CD4-positive, alpha-beta T cell (primary cell): ENCODE results near the gene WFIKKN1. TPM values are rescaled to one million over a fixed set of nuclear protein-coding genes. Genes with fewer than 3 reads are reported as not detected.
A peak's percentile ranks its signal among the peaks of the same experiment; 100 is the strongest.

Experiments
- ATAC-seq: fragments of 200-7000 bp; cut with Tn5 transposase; one replicate; pipeline ENCODE4 v1.10.0; 2022; ENCODE audit warnings: mild to moderate bottlenecking; ENCODE audit not compliant: poor library complexity
- CTCF ChIA-PET: fragments of 350-600 bp; sonication (Branson Sonifier 250); formaldehyde crosslinking; loops from one replicate; lab custom pipeline; 2021; ENCODE audit warnings: antibody characterized with exemption, inconsistent platforms; lab: Charles Lee
- POLR2A ChIA-PET: fragments of 350-600 bp; sonication (Branson Sonifier 250); formaldehyde crosslinking; loops from one replicate; lab custom pipeline; 2021; ENCODE audit warnings: antibody characterized with exemption, inconsistent platforms; lab: Charles Lee
- DNase-seq, 14 experiments: peaks; one replicate each; pipeline ENCODE4 v3.0.0-alpha.2; 2013 to 2020; ENCODE audit warnings: mixed read lengths in 2 of 14
- H3K27ac ChIP-seq, 2 donors: one replicate each; pipeline versions ENCODE4 v1.5.1 to v1.7.0; 2013; ENCODE audit warnings: low read length in 2 of 2, low read depth in 1 of 2, mild to moderate bottlenecking in 1 of 2
- H3K27me3 ChIP-seq, 2 experiments: 1 replicate in 1 of 2; 2 replicates in 1 of 2; pipeline versions ENCODE4 v1.6.1 to v1.7.0; 2013; ENCODE audit warnings: low read length in 2 of 2, control low read depth in 1 of 2, mild to moderate bottlenecking in 1 of 2, moderate library complexity in 1 of 2; ENCODE audit not compliant: insufficient read depth in 2 of 2, control insufficient read depth in 1 of 2
- H3K36me3 ChIP-seq: one replicate; pipeline ENCODE4 v1.6.1; 2013; ENCODE audit warnings: low read length, control low read depth; ENCODE audit not compliant: insufficient read depth
- H3K4me1 ChIP-seq: one replicate; pipeline ENCODE4 v1.6.1; 2013; ENCODE audit warnings: low read length, control low read depth; ENCODE audit not compliant: insufficient read depth
- H3K4me3 ChIP-seq: one replicate; pipeline ENCODE4 v1.5.1; 2013; ENCODE audit warnings: mild to moderate bottlenecking, low read length, moderate library complexity
- H3K9me3 ChIP-seq, 2 experiments: 1 replicate in 1 of 2; 2 replicates in 1 of 2; pipeline versions ENCODE4 v1.6.1 to v1.7.0; 2013; ENCODE audit warnings: low read length in 2 of 2, mild to moderate bottlenecking in 2 of 2, control low read depth in 1 of 2, moderate library complexity in 1 of 2; ENCODE audit not compliant: control insufficient read depth in 1 of 2, insufficient read depth in 1 of 2
- H3K27ac Mint-ChIP-seq: one replicate; pipeline ENCODE4 v1.8.0; 2020; ENCODE audit warnings: mixed read lengths
- H3K27me3 Mint-ChIP-seq: one replicate; pipeline ENCODE4 v1.8.0; 2021; ENCODE audit warnings: mixed read lengths
- H3K36me3 Mint-ChIP-seq: one replicate; pipeline ENCODE4 v1.8.0; 2021; ENCODE audit warnings: low read depth, mixed read lengths
- H3K4me1 Mint-ChIP-seq: one replicate; pipeline ENCODE4 v1.8.0; 2021; ENCODE audit warnings: low read depth, mixed read lengths
- H3K4me3 Mint-ChIP-seq: one replicate; pipeline ENCODE4 v1.8.0; 2020; ENCODE audit warnings: mild to moderate bottlenecking, mixed read lengths
- H3K9me3 Mint-ChIP-seq: one replicate; pipeline ENCODE4 v1.8.0; 2020; ENCODE audit warnings: mixed read lengths
- CTCF ChIP-seq: fragments of 200-600 bp; IDR thresholded peaks from one replicate; pipeline ENCODE4 v1.8.0; 2022; ENCODE audit warnings: antibody characterized with exemption, mild to moderate bottlenecking
- intact Hi-C, 2 experiments: fragments of 100-400 bp; cut with DNase I in 1 of 2; cut with micrococcal nuclease in 1 of 2; formaldehyde crosslinking; loops; one replicate each; pipeline versions ENCODE4 v1.15.1 to v1.9.0; 2023 to 2025; cut with DNase I, micrococcal nuclease
- polyA plus RNA-seq, 2 donors: library from polyadenylated mRNA; unstranded; fragments of 120-200 nt; gene quantifications; one replicate each; pipeline ENCODE4 v1.2.1, GENCODE V29; 2013
- total RNA-seq, 174 experiments: library from RNA in 2 of 174; stranded (reverse) in 2 of 174; gene quantifications; one replicate each; pipeline ENCODE4 v1.2.3 and lab custom pipeline; 2021 to 2026

Gene WFIKKN1
- total RNA-seq (under 1 TPM; 0.64 to 0.99 TPM), total RNA-seq (lab: John Stamatoyannopoulos, UW) (0 to 1.7 (median 0.32) reads per million in 172 experiments)
- polyA plus RNA-seq (2013, experiment 1 of 2), result 0.06 TPM
- 0.50 TPM for polyA plus RNA-seq (2013, experiment 2 of 2)

GRCh38 chr16:630815-631405 lies at the start of gene WFIKKN1:
WFIKKN1 (plus strand) TSS chr16:630985; CDS start chr16:631254, 269 bp downstream.
- ChIA-PET POLR2A (no interaction called here), CTCF (no interaction called here)
- no peaks in the 10 kb centered on the region for H3K36me3 Mint-ChIP-seq
- Histone ChIP-seq H3K4me3 (no peak within 1 kb of the TSS), H3K36me3 (peaks cover 7% of the 10 kb centered on the region), H3K9me3 (no peaks in the 10 kb centered on the region), H3K27ac (no peak within 1 kb of the TSS), H3K27me3 (no peaks in the 10 kb centered on the region), H3K4me1 (peaks cover 26% of the 10 kb centered on the region)
- ATAC-seq, result no peak
- no peak for TF ChIP-seq CTCF
- no peak within 1 kb of the TSS for H3K27ac Mint-ChIP-seq
- no peaks in the 10 kb centered on the region for H3K27me3 Mint-ChIP-seq
- no peak within 1 kb of the TSS for H3K4me3 Mint-ChIP-seq
- H3K4me1 Mint-ChIP-seq, result no peaks in the 10 kb centered on the region
- no peaks in the 10 kb centered on the region for H3K9me3 Mint-ChIP-seq
- peak in 1 of 14 experiments; percentile 35 for DNase-seq
- intact Hi-C loops, result no loop called here

GRCh38 chr16:582218-582613 lies 48.6 kb upstream of the WFIKKN1 start:
- H3K4me1 Mint-ChIP-seq, result no peaks in the 10 kb centered on the region
- no peak for TF ChIP-seq CTCF
- H3K36me3 Mint-ChIP-seq, result no peaks in the 10 kb centered on the region
- peaks cover 7% of the 10 kb centered on the region for H3K4me1 ChIP-seq
- H3K27me3 ChIP-seq, result no peaks in the 10 kb centered on the region
- no peak overlapping the region for H3K4me3 Mint-ChIP-seq
- ATAC-seq (no peak), DNase-seq (no peak)
- POLR2A ChIA-PET, result no interaction called here
- H3K4me3 ChIP-seq, result no peak overlapping the region
- no peak overlapping the region for H3K27ac ChIP-seq
- CTCF ChIA-PET, result no interaction called here
- H3K36me3 ChIP-seq, result no peaks in the 10 kb centered on the region
- no peaks in the 10 kb centered on the region for H3K9me3 Mint-ChIP-seq
- intact Hi-C loops, result no loop called here
- H3K27me3 Mint-ChIP-seq, result no peaks in the 10 kb centered on the region
- no peak overlapping the region for H3K27ac Mint-ChIP-seq
- no peaks in the 10 kb centered on the region for H3K9me3 ChIP-seq

- CTCF ChIA-PET, result no interaction called here
Measured at GRCh38 chr16:582614-583331, 48.0 kb upstream of the WFIKKN1 start.

More at GRCh38 chr16:582614-583331, 48.0 kb upstream of the WFIKKN1 start:
- Mint-ChIP-seq H3K27me3 (no peaks in the 10 kb centered on the region), H3K4me3 (no peak overlapping the region), H3K36me3 (no peaks in the 10 kb centered on the region), H3K4me1 (no peaks in the 10 kb centered on the region), H3K9me3 (no peaks in the 10 kb centered on the region), H3K27ac (no peak overlapping the region)
- POLR2A ChIA-PET, result no interaction called here
- no peak overlapping the region for H3K27ac ChIP-seq
- intact Hi-C loops, result no loop called here
- H3K4me1 ChIP-seq, result peaks cover 12% of the 10 kb centered on the region
- H3K36me3 ChIP-seq, result no peaks in the 10 kb centered on the region
- no peak for TF ChIP-seq CTCF
- H3K9me3 ChIP-seq, result no peaks in the 10 kb centered on the region
- ATAC-seq (no peak), DNase-seq (no peak)
- no peaks in the 10 kb centered on the region for H3K27me3 ChIP-seq
- H3K4me3 ChIP-seq, result no peak overlapping the region
